B cell (primary cell): ENCODE data around the gene HLA-B. TPM values are rescaled to one million over a fixed set of nuclear protein-coding genes. Genes with fewer than 3 reads are reported as not detected.

ENCODE experiments used
- ATAC-seq: fragments of 200-7000 bp; cut with Tn5 transposase; one replicate; pipeline ENCODE4 v1.10.0; 2021; ENCODE audit warnings: low read depth, mild to moderate bottlenecking, moderate number of reproducible peaks, moderate library complexity
- CTCF ChIA-PET: fragments of 350-600 bp; sonication (Branson Sonifier 250); formaldehyde crosslinking; loops from one replicate; lab custom pipeline; 2021; ENCODE audit warnings: antibody characterized with exemption, inconsistent platforms; lab: Charles Lee
- POLR2A ChIA-PET: fragments of 350-600 bp; sonication (Branson Sonifier 250); formaldehyde crosslinking; loops from one replicate; lab custom pipeline; 2021; ENCODE audit warnings: antibody characterized with exemption; lab: Charles Lee
- DNase-seq: peaks from one replicate; pipeline ENCODE4 v3.0.0; 2013
- H2AFZ ChIP-seq: 2 replicates; pipeline ENCODE4 v1.6.1; 2012; ENCODE audit warnings: mild to moderate bottlenecking, low read depth, low read length; ENCODE audit not compliant: insufficient read depth, poor library complexity, severe bottlenecking
- H3K27ac ChIP-seq, 2 donors: 1 replicate in 1 of 2; 2 replicates in 1 of 2; pipeline ENCODE4 v1.5.1; 2012 to 2013; ENCODE audit warnings: low read length in 2 of 2, mild to moderate bottlenecking in 2 of 2, moderate library complexity in 1 of 2
- H3K27me3 ChIP-seq, 4 experiments: fragments of 200-600 bp in 1 of 4; sonication (generic) in 1 of 4; replicated peaks in 1 of 4; 1 replicate in 2 of 4; 2 replicates in 2 of 4; pipeline versions ENCODE4 v1.6.1 to v1.7.0; 2013 to 2016; ENCODE audit warnings: low read length in 3 of 4, mild to moderate bottlenecking in 2 of 4, mixed read lengths in 1 of 4, moderate library complexity in 1 of 4; ENCODE audit not compliant: insufficient read depth in 4 of 4, control insufficient read depth in 3 of 4; ENCODE audit errors: control extremely low read depth in 1 of 4
- H3K36me3 ChIP-seq, 2 experiments: replicated peaks in 1 of 2; 1 replicate in 1 of 2; 2 replicates in 1 of 2; pipeline versions ENCODE4 v1.6.1 to v1.7.1; 2013; ENCODE audit warnings: low read length in 1 of 2; ENCODE audit not compliant: insufficient read depth in 2 of 2, control insufficient read depth in 1 of 2; ENCODE audit errors: control extremely low read depth in 1 of 2, extremely low read depth in 1 of 2
- H3K4me1 ChIP-seq, 2 donors: fragments of 200-600 bp in 1 of 2; sonication (generic) in 1 of 2; 1 replicate in 1 of 2; 2 replicates in 1 of 2; pipeline versions ENCODE4 v1.5.1 to v1.6.1; 2013 to 2017; ENCODE audit warnings: low read length in 2 of 2; ENCODE audit not compliant: control insufficient read depth in 2 of 2, insufficient read depth in 2 of 2
- H3K4me2 ChIP-seq: replicated peaks from 2 replicates; pipeline ENCODE3; 2012; ENCODE audit warnings: mild to moderate bottlenecking, low read depth, low read length; ENCODE audit not compliant: poor library complexity, severe bottlenecking
- H3K4me3 ChIP-seq, 5 experiments: fragments of 200-600 bp in 1 of 5; sonication (generic) in 1 of 5; 1 replicate in 3 of 5; 2 replicates in 2 of 5; pipeline versions ENCODE4 v1.5.1 to v1.7.0; 2011 to 2016; ENCODE audit warnings: low read length in 4 of 5, mild to moderate bottlenecking in 4 of 5, low read depth in 2 of 5, control low read depth in 1 of 5, moderate library complexity in 1 of 5; ENCODE audit not compliant: insufficient read depth in 1 of 5; ENCODE audit errors: control extremely low read depth in 1 of 5, extremely low read depth in 1 of 5
- H3K79me2 ChIP-seq: fragments of 200-600 bp; sonication (generic); one replicate; pipeline ENCODE4 v1.6.0; 2016; ENCODE audit warnings: low read length; ENCODE audit not compliant: control insufficient read depth, insufficient read depth
- H3K9ac ChIP-seq: fragments of 200-600 bp; sonication (generic); 2 replicates; pipeline ENCODE4 v1.6.1; 2017; ENCODE audit warnings: mild to moderate bottlenecking, low read length, moderate library complexity
- H3K9me3 ChIP-seq, 3 donors: one replicate each; pipeline versions ENCODE4 v1.6.1 to v1.7.1; 2013; ENCODE audit warnings: low read length in 2 of 3; ENCODE audit not compliant: control insufficient read depth in 2 of 3, insufficient read depth in 1 of 3; ENCODE audit errors: control extremely low read depth in 1 of 3
- H4K20me1 ChIP-seq: 2 replicates; pipeline ENCODE4 v1.6.0; 2012; ENCODE audit warnings: mild to moderate bottlenecking, low read length; ENCODE audit not compliant: insufficient read depth, control insufficient read depth, poor library complexity, severe bottlenecking
- H3K27ac Mint-ChIP-seq: one replicate; pipeline ENCODE4 v1.8.0; 2021; ENCODE audit warnings: mixed read lengths
- H3K27me3 Mint-ChIP-seq: one replicate; pipeline ENCODE4 v1.8.0; 2021; ENCODE audit warnings: mixed read lengths
- H3K4me1 Mint-ChIP-seq: one replicate; pipeline ENCODE4 v1.8.0; 2021; ENCODE audit warnings: mixed read lengths
- H3K4me3 Mint-ChIP-seq: one replicate; pipeline ENCODE4 v1.8.0; 2021; ENCODE audit warnings: mixed read lengths
- H3K9me3 Mint-ChIP-seq: one replicate; pipeline ENCODE4 v1.8.0; 2022; ENCODE audit warnings: mixed read lengths; ENCODE audit not compliant: insufficient read depth
- EZH2 ChIP-seq: IDR thresholded peaks from 2 replicates; pipeline ENCODE4 v1.6.1; 2012; ENCODE audit warnings: borderline replicate concordance, low read depth, mild to moderate bottlenecking, moderate library complexity, low read length; ENCODE audit not compliant: insufficient read depth, poor library complexity, severe bottlenecking
- WGBS: methylation state at CpG from one replicate; pipeline ENCODE4 v1.1.5; 2013; ENCODE audit warnings: missing lambda C conversion rate; ENCODE audit not compliant: insufficient coverage; 5-methylcytosine and 5-hydroxymethylcytosine counted together
- intact Hi-C: fragments of 100-400 bp; cut with micrococcal nuclease; formaldehyde crosslinking; loops from one replicate; pipeline ENCODE4 v1.10.0; 2022
- polyA plus RNA-seq: library from polyadenylated mRNA; depleted of rRNA; stranded (reverse); fragments of >200 nt; gene quantifications from 2 replicates; pipeline ENCODE4 v1.2.3, GENCODE V29; 2012
- total RNA-seq, 2 donors: library from RNA; stranded (reverse); fragments of 120-200 nt in 1 of 2; gene quantifications; 1 replicate in 1 of 2; 2 replicates in 1 of 2; pipeline versions ENCODE4 v1.2.3 to v1.2.4, GENCODE V29; 2013 to 2022
- TF ChIP-seq, protein P1 (sequence below): fragments of 200-600 bp; IDR thresholded peaks from one replicate; pipeline ENCODE4 v1.8.0; 2022; ENCODE audit warnings: antibody characterized with exemption, mild to moderate bottlenecking

Gene HLA-B
- total and polyA plus RNA-seq, 2 donors (not counting 1 experiment from before 2014, with no cell fraction given) = 4,028 to 7,345 TPM

DNA sequence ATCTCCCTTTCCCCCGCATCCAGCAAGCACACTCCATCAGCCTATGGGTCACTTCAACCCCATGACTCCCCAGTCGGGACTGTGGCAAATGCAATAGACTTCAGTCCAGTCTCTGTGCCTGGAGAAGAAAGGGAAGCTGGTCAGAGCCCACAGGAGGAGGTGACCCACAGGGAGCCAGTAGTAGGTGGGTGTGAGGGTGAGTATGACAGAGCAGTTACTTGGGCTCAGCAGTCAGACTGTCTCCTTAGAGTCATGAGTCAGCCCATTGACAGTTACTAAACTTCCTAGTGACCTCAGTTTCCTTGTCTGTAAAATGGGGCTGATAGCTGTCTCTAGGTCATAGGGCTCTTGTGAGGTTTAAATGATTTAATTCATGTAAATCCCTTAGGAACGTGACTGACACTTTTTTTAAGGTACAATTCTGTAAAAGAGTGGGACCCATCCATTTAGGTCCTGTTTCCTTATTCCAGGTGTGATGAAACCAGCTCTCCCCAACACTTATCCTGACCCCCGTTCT lies 51.2 kb downstream of the HLA-B start:
- Histone ChIP-seq H3K9ac (no peak overlapping the region), H3K4me2 (no peak overlapping the region), H3K79me2 (no peaks in the 10 kb centered on the region), H3K9me3 (peaks cover 0 to 4% (median 0%) of the 10 kb centered on the region in 3 donors), H3K36me3 (no peaks in the 10 kb centered on the region), H2AFZ (no peak overlapping the region), H4K20me1 (no peaks in the 10 kb centered on the region), H3K4me3 (no peak overlapping the region), H3K27ac (no peak overlapping the region), H3K4me1 (peaks cover 0 to 16% of the 10 kb centered on the region in 2 donors), H3K27me3 (peaks cover 0 to 13% (median 3%) of the 10 kb centered on the region in 4 experiments)
- TF ChIP-seq EZH2 = no peak
- TF ChIP-seq, protein P1, sequence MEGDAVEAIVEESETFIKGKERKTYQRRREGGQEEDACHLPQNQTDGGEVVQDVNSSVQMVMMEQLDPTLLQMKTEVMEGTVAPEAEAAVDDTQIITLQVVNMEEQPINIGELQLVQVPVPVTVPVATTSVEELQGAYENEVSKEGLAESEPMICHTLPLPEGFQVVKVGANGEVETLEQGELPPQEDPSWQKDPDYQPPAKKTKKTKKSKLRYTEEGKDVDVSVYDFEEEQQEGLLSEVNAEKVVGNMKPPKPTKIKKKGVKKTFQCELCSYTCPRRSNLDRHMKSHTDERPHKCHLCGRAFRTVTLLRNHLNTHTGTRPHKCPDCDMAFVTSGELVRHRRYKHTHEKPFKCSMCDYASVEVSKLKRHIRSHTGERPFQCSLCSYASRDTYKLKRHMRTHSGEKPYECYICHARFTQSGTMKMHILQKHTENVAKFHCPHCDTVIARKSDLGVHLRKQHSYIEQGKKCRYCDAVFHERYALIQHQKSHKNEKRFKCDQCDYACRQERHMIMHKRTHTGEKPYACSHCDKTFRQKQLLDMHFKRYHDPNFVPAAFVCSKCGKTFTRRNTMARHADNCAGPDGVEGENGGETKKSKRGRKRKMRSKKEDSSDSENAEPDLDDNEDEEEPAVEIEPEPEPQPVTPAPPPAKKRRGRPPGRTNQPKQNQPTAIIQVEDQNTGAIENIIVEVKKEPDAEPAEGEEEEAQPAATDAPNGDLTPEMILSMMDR = no peak
- Mint-ChIP-seq H3K4me3 (no peak overlapping the region), H3K9me3 (no peaks in the 10 kb centered on the region), H3K27me3 (peaks cover 35% of the 10 kb centered on the region), H3K4me1 (peaks cover 7% of the 10 kb centered on the region), H3K27ac (no peak overlapping the region)
- no peak for ATAC-seq
- ChIA-PET POLR2A (no interaction called here), CTCF (interaction anchor here (1.6 kb wide), 1 partner anchor 17 kb away, joined by 3 read pairs; no protein-coding TSS in a partner anchor)
- intact Hi-C loops = loop anchor here (5.0 kb wide), 1 partner anchor 47 kb away; no protein-coding TSS in a partner anchor
- DNase-seq = no peak
- 83% methylated on average over 1 of the region's 4 CpGs for WGBS

DNA sequence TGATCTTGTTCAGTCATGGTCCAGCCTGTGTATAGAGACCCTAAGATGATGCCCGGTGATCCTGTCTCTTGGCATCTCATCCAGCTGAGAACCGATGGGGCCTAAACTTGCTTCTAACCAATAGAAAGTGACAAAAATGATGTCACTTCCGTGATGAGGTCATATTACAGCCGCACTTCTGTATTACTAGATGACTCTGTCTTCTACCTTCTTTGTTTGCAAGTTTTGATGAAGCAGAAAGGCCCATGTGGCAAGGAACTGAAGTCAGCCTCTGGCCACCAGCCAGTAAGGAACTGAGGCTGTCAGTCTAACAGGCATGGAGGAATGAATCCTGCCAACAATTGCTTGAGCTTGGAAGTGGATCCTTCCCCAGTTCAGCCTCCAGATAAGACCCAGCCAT lies 52.3 kb downstream of the HLA-B start:
- H3K27ac Mint-ChIP-seq = no peak overlapping the region
- H3K4me1 Mint-ChIP-seq = peaks cover 7% of the 10 kb centered on the region
- Histone ChIP-seq H3K9me3 (peaks cover 0 to 4% (median 0%) of the 10 kb centered on the region in 3 donors), H3K79me2 (no peaks in the 10 kb centered on the region), H3K27me3 (peaks cover 0 to 17% (median 3%) of the 10 kb centered on the region in 4 experiments), H3K4me3 (no peak overlapping the region), H3K4me2 (no peak overlapping the region), H3K4me1 (peaks cover 0 to 16% of the 10 kb centered on the region in 2 donors), H3K27ac (no peak overlapping the region), H2AFZ (no peak overlapping the region), H3K9ac (no peak overlapping the region), H3K36me3 (no peaks in the 10 kb centered on the region), H4K20me1 (no peaks in the 10 kb centered on the region)
- POLR2A ChIA-PET = no interaction called here
- DNase-seq = no peak
- 88% methylated on average over 4 of the region's 4 CpGs for WGBS
- CTCF ChIA-PET = interaction anchor here (1.6 kb wide), 1 partner anchor 18 kb away, joined by 3 read pairs; no protein-coding TSS in a partner anchor
- intact Hi-C loops = loop anchor here (5.0 kb wide), 1 partner anchor 48 kb away; no protein-coding TSS in a partner anchor
- no peak overlapping the region for H3K4me3 Mint-ChIP-seq
- peaks cover 32% of the 10 kb centered on the region for H3K27me3 Mint-ChIP-seq
- TF ChIP-seq, protein P1 = no peak
- no peak for TF ChIP-seq EZH2
- ATAC-seq = no peak
- H3K9me3 Mint-ChIP-seq = no peaks in the 10 kb centered on the region
